Measurements from ENCODE around the gene EMX1.

DNA sequence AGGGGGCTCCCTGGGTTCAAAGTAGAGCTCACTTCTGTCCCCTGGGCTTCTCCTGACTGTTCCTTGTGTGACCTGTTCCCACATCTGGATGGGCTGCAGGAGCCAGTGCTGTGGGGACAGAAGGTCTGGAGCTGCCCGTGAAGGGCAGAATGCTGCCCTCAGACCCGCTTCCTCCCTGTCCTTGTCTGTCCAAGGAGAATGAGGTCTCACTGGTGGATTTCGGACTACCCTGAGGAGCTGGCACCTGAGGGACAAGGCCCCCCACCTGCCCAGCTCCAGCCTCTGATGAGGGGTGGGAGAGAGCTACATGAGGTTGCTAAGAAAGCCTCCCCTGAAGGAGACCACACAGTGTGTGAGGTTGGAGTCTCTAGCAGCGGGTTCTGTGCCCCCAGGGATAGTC, 15.5 kb downstream of the EMX1 start:
- TF ChIP-seq POLR2A (IDR thresholded peaks at IDR 0.05): no peak
- TF ChIP-seq, protein P1, sequence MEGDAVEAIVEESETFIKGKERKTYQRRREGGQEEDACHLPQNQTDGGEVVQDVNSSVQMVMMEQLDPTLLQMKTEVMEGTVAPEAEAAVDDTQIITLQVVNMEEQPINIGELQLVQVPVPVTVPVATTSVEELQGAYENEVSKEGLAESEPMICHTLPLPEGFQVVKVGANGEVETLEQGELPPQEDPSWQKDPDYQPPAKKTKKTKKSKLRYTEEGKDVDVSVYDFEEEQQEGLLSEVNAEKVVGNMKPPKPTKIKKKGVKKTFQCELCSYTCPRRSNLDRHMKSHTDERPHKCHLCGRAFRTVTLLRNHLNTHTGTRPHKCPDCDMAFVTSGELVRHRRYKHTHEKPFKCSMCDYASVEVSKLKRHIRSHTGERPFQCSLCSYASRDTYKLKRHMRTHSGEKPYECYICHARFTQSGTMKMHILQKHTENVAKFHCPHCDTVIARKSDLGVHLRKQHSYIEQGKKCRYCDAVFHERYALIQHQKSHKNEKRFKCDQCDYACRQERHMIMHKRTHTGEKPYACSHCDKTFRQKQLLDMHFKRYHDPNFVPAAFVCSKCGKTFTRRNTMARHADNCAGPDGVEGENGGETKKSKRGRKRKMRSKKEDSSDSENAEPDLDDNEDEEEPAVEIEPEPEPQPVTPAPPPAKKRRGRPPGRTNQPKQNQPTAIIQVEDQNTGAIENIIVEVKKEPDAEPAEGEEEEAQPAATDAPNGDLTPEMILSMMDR (IDR thresholded peaks at IDR 0.05): no peak

All from Peyer's patch (tissue), 4 donors.